ENCODE results near the gene PRELID3B.

Gene PRELID3B

GRCh38 chr20:59042151-59042795, at the start of gene PRELID3B:
PRELID3B (minus strand) TSS chr20:59042786; CDS start chr20:59042730, 56 bp downstream.
- no peak for DNase-seq
- intact Hi-C loops (cut with DNase I) = loop anchor here (1.0 to 2.0 kb wide), 2 partner anchors 10 to 151 kb away; partner anchors contain the start of gene ATP5F1E

DNA sequence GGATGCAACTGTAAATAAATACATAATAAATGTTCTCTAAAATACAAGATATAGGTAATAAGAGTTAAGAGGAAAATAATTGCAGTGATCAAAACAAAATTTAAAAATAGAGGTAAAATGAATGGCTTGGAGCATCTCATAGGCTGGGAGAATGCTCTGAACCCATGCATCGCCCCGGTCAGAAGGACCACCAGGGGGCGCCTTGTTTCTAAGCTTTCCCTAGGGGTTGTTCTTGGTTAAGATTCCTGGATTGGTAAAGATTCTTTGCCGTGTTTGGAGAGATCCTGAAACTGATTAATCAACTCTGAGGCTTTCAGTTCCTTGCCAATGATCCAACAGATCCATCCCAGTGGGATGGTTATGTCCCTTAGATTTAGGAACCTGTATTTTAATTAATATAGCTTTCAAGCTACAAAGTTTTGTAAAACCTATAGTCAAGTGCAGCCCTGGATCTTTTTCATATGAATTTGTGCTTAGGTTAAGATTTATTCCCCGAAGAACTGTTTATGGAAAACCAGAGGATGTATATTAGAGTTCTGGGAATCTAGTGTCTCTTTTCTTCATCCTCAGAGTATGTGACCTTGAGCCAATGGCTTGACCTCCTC, 45.3 kb upstream of the PRELID3B start:
- intact Hi-C loops (cut with DNase I) = loop anchor here (1.0 to 2.0 kb wide), 3 partner anchors 119 to 315 kb away; no protein-coding TSS in a partner anchor
- peak; percentile 46 to 96 (median 88) for DNase-seq

DNA sequence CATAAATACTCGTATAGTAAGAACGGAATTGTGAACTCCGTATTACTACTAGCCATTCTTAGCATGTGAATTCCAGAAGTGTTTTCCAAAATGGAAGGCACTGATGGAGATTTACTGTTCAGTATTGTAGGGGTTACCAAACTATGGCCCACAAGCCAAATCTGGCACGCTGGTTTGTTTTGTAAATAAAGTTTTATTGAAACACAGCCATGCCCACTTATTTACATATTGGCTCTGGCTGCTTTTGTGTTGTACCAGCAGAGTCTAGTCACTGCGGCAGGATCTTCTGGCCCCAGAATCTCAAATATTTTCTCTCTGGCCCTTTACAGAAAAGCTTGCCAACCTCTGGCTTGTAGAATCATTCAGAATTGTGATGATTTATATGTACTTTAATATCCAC, 44.3 kb upstream of the PRELID3B start:
- intact Hi-C loops (cut with DNase I) = loop anchor here (1.0 to 2.0 kb wide), 2 partner anchors 136 to 316 kb away; no protein-coding TSS in a partner anchor

GRCh38 chr20:59084041-59084850, 41.7 kb upstream of the PRELID3B start:
- DNase-seq = no peak
- intact Hi-C loops (cut with DNase I) = no loop called here

More for the DNA sequence above, 44.3 kb upstream of the PRELID3B start:
- no peak for DNase-seq

DNA sequence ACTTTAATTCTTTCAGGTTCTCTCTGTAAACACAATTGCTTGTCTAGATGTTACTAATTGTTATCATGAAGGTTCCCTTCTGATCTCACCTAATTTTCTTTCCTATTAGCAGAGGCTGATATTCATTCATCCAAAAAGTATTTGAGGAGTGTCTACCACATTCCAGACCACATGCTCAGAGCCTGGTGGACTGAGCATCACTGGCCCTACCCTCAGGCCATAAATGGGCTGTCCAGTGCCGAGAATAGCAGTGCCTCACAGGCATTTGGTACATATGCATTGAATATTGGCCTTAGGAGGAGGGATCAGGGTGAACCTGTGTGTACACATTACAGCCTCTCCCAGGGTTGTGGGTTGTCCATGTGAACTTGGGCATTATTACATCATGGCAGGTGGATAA, 40.4 kb upstream of the PRELID3B start:
- intact Hi-C loops (cut with DNase I) = no loop called here
- no peak for DNase-seq

DNA sequence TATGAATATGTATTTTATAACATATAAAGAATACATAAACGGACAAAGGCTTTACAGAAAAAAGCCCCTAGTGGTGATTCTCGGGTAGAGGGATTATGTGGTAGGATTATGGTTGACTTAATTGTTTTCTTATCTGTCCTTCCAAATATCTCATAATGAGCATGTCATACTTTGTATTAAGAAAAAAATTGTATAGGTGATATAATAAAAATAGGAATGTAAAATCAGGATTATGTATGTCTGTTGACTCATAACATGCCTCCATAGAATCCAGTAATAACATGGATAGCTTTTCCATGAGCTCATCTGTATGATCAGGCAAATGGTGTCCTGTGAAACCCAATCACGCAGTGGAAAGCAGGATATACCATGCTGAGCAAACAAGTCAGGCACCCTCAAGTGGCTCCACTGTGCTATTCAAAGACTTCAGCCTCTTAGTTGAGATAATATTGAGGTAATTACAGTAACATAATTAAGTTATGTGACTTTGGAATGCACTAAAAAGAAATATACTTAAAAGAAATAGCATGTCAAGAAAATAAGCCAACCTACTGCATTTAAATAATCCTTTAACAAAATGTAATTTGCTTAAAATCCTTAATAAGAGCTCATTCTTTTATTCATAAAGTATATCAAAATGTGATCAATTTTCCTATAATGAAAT, 39.6 kb upstream of the PRELID3B start:
- DNase-seq = no peak
- intact Hi-C loops (cut with DNase I) = no loop called here

DNA sequence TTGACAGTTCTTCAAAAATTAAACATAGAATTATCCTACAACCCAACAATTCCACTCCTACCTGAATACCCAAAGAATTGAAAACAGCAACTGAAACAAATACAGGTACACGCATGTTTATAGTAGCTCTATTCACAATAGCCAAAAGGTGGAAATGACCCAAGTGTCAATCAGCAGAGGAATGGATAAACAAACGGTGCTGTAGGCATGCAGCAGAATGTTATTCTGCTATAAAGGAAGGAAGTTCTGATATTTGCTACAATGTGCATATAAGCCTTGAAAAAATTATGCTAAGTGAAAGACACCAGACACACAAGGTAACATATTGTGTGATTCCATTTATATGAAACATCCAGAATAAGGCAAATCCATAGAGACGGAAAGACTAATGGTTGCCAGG, 38.5 kb upstream of the PRELID3B start:
- no peak for DNase-seq
- intact Hi-C loops (cut with DNase I) = no loop called here

DNA sequence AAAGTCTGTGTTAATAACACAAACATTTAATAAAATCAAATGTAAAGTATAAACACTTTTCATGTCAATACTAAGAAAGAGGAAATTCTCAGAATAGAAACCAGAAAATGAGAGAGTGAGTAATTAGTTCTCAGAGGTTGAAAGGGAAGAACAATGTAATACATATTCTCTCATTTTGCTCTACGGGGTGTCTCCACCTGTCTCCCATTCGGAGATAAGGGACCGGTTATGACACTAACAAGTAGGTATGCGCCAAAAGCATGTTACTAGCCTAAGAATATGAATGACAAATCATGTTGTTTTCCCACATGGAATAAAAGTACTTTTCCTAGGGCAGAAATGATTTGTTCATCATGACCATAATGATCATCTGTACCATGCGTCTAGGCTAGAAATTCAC, 35.6 kb upstream of the PRELID3B start:
- no peak for DNase-seq
- intact Hi-C loops (cut with DNase I) = no loop called here

- intact Hi-C loops (cut with DNase I) = no loop called here
- no peak for DNase-seq
These were observed 35.1 kb upstream of the PRELID3B start for GRCh38 chr20:59077705-59078104.

- DNase-seq = no peak
- intact Hi-C loops (cut with DNase I) = no loop called here
These were observed 33.4 kb upstream of the PRELID3B start for GRCh38 chr20:59075934-59076508.

DNA sequence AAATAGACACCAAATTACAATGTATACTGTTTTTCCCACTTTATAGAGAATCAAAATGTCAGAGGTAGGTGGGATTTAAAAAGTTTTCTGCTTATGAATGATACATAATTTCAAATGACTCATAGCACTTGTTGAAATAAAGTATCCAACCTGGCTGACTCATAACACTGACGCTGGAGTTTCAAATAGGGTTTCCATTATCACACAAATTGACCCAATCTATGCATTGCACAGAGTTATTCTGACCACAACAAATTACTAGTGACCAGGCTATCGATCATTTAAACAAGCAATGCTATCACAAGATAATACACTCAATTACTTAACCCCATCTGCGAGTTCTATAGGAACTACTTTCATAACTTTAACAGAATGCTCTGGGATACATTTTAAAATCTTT, 31.9 kb upstream of the PRELID3B start:
- no peak for DNase-seq
- intact Hi-C loops (cut with DNase I) = no loop called here

DNA sequence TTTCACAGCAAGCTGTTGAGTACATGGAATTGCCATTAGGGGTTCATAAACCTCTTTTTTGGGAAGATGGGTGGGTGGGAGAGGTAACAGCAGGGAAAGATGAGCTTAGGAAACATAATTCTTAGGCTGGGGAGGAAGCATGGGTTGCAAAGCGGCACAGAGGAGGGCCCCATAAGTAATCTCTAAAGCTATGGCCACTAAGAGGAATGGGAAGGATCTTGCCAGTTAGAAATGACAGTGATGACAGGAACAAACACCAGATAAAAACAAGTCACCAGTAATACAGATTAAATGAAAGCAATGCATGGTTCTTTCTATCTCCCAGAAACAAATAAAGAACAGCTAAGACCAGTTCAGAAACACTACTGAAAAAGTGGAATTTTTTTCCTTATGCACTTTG, 31.0 kb upstream of the PRELID3B start:
- intact Hi-C loops (cut with DNase I) = no loop called here
- no peak for DNase-seq

- DNase-seq = no peak
- intact Hi-C loops (cut with DNase I) = no loop called here
These were observed 28.6 kb upstream of the PRELID3B start for GRCh38 chr20:59071216-59071615.

DNA sequence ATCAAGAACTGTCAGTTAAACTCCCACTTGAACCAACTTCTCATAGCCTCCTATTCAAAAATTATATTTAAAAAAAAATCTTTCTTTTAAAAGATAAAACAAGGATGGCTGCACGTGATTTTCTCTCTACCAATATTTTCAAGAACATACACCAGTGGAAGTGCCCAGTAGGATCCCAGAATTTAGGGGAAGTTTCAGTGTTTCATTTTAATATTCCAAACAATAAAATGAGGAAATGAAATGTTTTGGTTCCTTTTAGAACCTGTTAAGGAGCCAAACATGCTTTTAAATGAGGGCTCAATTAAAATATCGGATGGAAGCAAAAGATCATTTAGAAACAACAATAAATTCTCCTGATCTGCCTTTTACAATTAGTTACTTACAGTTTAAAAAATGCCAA, 26.4 kb upstream of the PRELID3B start:
- intact Hi-C loops (cut with DNase I) = no loop called here
- DNase-seq = no peak

GRCh38 chr20:59068534-59068933, 25.9 kb upstream of the PRELID3B start:
- no peak for DNase-seq
- intact Hi-C loops (cut with DNase I) = no loop called here

- intact Hi-C loops (cut with DNase I) = no loop called here
- no peak for DNase-seq
These were observed 21.7 kb upstream of the PRELID3B start for GRCh38 chr20:59064214-59064722.

DNA sequence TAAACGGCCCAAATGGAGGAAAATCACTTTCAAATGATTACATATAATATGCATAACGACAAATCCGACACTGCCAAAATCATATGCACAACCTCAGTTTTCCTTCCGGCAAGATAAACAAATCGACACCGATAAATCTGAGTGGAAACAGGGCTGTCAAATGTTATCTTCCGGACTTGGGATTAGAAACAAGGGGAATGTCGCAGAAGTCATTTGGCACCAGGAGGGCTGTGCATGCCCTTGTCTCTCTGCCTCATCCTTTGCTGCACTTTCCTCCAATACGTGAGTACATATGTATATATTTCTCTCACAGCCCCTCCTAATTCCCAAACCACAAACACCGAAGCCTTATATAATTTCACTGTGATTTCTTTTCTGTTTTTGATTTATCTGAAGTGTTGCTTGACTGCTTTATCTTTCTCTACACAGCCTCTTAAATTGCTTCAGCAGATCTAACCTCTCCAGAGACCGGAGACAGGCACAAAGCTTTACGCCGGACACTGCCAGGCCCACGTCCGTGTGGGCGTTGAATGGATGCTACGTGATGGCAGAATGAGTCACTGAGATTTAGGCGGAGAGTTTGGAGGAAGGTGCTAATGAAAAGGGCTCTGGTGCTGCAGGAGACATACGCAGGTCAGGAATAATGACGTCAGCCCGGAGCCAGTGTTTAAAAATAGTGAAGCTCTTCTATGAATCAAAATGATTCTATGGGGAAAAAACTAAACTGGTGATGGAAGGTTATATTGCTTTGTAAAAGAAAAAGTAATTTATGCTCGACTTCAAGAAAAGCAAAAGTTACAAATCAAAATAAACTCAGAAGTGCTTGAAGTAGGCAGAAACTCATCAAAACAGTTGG, 21.0 kb upstream of the PRELID3B start:
- peak in 7 of 10 donors; percentile 14 to 86 (median 34) for DNase-seq
- intact Hi-C loops (cut with DNase I) = no loop called here

- DNase-seq = no peak
- intact Hi-C loops (cut with DNase I) = no loop called here
These were observed 19.5 kb upstream of the PRELID3B start for GRCh38 chr20:59062081-59062480.

- intact Hi-C loops (cut with DNase I) = no loop called here
- DNase-seq = no peak
These were observed 12.7 kb upstream of the PRELID3B start for GRCh38 chr20:59055302-59055701.

Measured in posterior cingulate gyrus (tissue), 11 donors.